ENCODE measurements around the gene C1QTNF1.

- TF ChIP-seq, protein P1, sequence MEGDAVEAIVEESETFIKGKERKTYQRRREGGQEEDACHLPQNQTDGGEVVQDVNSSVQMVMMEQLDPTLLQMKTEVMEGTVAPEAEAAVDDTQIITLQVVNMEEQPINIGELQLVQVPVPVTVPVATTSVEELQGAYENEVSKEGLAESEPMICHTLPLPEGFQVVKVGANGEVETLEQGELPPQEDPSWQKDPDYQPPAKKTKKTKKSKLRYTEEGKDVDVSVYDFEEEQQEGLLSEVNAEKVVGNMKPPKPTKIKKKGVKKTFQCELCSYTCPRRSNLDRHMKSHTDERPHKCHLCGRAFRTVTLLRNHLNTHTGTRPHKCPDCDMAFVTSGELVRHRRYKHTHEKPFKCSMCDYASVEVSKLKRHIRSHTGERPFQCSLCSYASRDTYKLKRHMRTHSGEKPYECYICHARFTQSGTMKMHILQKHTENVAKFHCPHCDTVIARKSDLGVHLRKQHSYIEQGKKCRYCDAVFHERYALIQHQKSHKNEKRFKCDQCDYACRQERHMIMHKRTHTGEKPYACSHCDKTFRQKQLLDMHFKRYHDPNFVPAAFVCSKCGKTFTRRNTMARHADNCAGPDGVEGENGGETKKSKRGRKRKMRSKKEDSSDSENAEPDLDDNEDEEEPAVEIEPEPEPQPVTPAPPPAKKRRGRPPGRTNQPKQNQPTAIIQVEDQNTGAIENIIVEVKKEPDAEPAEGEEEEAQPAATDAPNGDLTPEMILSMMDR (IDR thresholded peaks at IDR 0.05; ENCODE audit: extremely low read depth in 1 of 2, insufficient read depth in 1 of 2, low read depth in 1 of 2, low read length in 2 of 2), result peak; percentile 90
- no peak for TF ChIP-seq POLR2A (IDR thresholded peaks at IDR 0.05; ENCODE audit: low read depth, low read length)
- TF ChIP-seq EZH2 (IDR thresholded peaks at IDR 0.05; ENCODE audit: borderline replicate concordance, low read depth, low read length, severe bottlenecking), result no peak
- TF ChIP-seq POLR2AphosphoS5 (IDR thresholded peaks at IDR 0.05; ENCODE audit: insufficient read depth, low read depth, low read length), result no peak
- TF ChIP-seq JUN (IDR thresholded peaks at IDR 0.05; ENCODE audit: borderline replicate concordance, insufficient read depth, insufficient read length, low read depth), result no peak
- TF ChIP-seq MAX (IDR thresholded peaks at IDR 0.05; ENCODE audit: insufficient read depth, insufficient read length), result no peak
- no peak for TF ChIP-seq GATA2 (IDR thresholded peaks at IDR 0.05; ENCODE audit: insufficient read depth, insufficient read length, low read depth, low read length)
- no peak for TF ChIP-seq FOS (IDR thresholded peaks at IDR 0.05; ENCODE audit: borderline replicate concordance, insufficient read depth, low read length)
Observed at GRCh38 chr17:79082311-79083190, 58.6 kb downstream of the C1QTNF1 start.
